ENCODE data around the gene CCM2L.

DNA sequence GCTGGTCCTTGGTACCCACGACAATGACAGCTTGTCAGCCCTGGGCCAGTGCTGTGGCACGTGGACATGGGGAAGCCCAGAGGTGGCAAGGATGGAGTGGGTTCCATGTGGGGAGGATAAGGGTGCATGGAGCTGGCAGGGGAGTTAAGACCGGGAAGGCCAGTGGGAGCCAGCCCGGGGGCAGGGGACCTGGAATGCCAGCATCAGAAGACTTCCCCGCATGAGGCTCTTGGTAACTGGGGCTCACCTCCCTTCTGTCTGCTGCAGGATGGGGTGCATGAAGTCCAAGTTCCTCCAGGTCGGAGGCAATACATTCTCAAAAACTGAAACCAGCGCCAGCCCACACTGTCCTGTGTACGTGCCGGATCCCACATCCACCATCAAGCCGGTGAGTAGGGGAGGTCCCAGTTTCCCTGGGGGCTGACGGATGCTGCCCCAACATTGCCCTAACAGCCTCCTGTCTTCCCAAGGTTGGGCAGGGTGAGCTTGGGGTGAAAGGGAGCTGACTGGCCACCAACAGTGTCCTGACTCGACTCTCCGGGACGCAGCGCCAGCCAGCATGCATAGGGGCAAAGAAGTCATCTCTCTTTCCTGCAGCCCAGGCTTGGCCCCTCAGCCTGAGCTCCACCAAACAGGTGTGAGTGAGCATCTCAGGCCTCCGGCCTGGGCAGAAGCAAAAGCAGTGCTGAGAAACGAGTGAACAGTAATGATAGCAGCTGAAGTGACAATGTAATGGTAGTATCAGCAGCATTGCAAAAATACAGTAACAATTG is 61.3 kb downstream of the CCM2L start:
- TF ChIP-seq, protein P1, sequence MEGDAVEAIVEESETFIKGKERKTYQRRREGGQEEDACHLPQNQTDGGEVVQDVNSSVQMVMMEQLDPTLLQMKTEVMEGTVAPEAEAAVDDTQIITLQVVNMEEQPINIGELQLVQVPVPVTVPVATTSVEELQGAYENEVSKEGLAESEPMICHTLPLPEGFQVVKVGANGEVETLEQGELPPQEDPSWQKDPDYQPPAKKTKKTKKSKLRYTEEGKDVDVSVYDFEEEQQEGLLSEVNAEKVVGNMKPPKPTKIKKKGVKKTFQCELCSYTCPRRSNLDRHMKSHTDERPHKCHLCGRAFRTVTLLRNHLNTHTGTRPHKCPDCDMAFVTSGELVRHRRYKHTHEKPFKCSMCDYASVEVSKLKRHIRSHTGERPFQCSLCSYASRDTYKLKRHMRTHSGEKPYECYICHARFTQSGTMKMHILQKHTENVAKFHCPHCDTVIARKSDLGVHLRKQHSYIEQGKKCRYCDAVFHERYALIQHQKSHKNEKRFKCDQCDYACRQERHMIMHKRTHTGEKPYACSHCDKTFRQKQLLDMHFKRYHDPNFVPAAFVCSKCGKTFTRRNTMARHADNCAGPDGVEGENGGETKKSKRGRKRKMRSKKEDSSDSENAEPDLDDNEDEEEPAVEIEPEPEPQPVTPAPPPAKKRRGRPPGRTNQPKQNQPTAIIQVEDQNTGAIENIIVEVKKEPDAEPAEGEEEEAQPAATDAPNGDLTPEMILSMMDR (IDR thresholded peaks at IDR 0.05 in 2 of 3, conservative IDR thresholded peaks at IDR 0.05 in 1 of 3; ENCODE audit: control insufficient read depth in 2 of 3, extremely low read depth in 1 of 3, insufficient read depth in 1 of 3, low read depth in 3 of 3, low read length in 3 of 3) = no peak
- TF ChIP-seq, protein P2, sequence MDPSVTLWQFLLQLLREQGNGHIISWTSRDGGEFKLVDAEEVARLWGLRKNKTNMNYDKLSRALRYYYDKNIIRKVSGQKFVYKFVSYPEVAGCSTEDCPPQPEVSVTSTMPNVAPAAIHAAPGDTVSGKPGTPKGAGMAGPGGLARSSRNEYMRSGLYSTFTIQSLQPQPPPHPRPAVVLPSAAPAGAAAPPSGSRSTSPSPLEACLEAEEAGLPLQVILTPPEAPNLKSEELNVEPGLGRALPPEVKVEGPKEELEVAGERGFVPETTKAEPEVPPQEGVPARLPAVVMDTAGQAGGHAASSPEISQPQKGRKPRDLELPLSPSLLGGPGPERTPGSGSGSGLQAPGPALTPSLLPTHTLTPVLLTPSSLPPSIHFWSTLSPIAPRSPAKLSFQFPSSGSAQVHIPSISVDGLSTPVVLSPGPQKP (IDR thresholded peaks at IDR 0.05; ENCODE audit: low read depth, low read length) = no peak
- no peak for TF ChIP-seq ZNF622 (IDR thresholded peaks at IDR 0.05)
- TF ChIP-seq ATF2 (IDR thresholded peaks at IDR 0.05; ENCODE audit: low read length) = no peak
- no peak for TF ChIP-seq POLR2AphosphoS5 (IDR thresholded peaks at IDR 0.05; ENCODE audit: low read length)
- TF ChIP-seq KDM1A (IDR thresholded peaks at IDR 0.05; ENCODE audit: borderline replicate concordance) = no peak
- no peak for TF ChIP-seq TBL1XR1 (IDR thresholded peaks at IDR 0.05; ENCODE audit: low read depth, low read length)
- TF ChIP-seq SP1 (IDR thresholded peaks at IDR 0.05; ENCODE audit: low read depth, low read length) = no peak
